Transverse colon (tissue), 4 donors: ENCODE measurements around the gene BCL2L13. TPM values are rescaled to one million over a fixed set of nuclear protein-coding genes. Genes with fewer than 3 reads are reported as not detected.
A peak's percentile ranks its signal among the peaks of the same experiment; 100 is the strongest.

ENCODE experiments used
- DNase-seq: peaks from one replicate; pipeline ENCODE4 v3.0.0-alpha.2; 2019
- H3K27ac ChIP-seq, 4 donors: fragments of 200-600 bp; sonication (generic); 2 replicates each; pipeline ENCODE4 v1.5.1; 2016 to 2018; ENCODE audit warnings: inconsistent platforms in 4 of 4
- H3K27me3 ChIP-seq: fragments of 200-600 bp; sonication (generic); 2 replicates; pipeline ENCODE4 v1.5.1; 2017; ENCODE audit warnings: inconsistent platforms
- H3K36me3 ChIP-seq, 4 donors: fragments of 200-600 bp; sonication (generic); 2 replicates each; pipeline ENCODE4 v1.5.1; 2017 to 2019; ENCODE audit warnings: inconsistent platforms in 4 of 4
- H3K4me1 ChIP-seq, 4 donors: fragments of 200-600 bp; sonication (generic); 2 replicates each; pipeline ENCODE4 v1.5.1; 2017 to 2020; ENCODE audit warnings: inconsistent platforms in 4 of 4
- H3K4me3 ChIP-seq, 4 donors: fragments of 200-600 bp; sonication (generic); 1 replicate in 1 of 4; 2 replicates in 3 of 4; pipeline versions ENCODE4 v1.5.1 to v1.6.1; 2017 to 2019; ENCODE audit warnings: inconsistent platforms in 4 of 4
- H3K9me3 ChIP-seq, 2 donors: fragments of 200-600 bp; sonication (generic); 2 replicates each; pipeline ENCODE4 v1.5.1; 2017 to 2019; ENCODE audit warnings: inconsistent platforms in 2 of 2
- EP300 ChIP-seq: sonication (generic); formaldehyde crosslinking; IDR thresholded peaks from one replicate; pipeline ENCODE4 v1.6.1; 2017; ENCODE audit warnings: antibody characterized with exemption, low read depth
- POLR2A ChIP-seq: fragments of 450-650 bp; IDR thresholded peaks from one replicate; pipeline ENCODE4 v1.6.1; 2016; ENCODE audit warnings: antibody characterized with exemption, mild to moderate bottlenecking, moderate library complexity
- POLR2AphosphoS5 ChIP-seq, 3 donors: sonication (generic); formaldehyde crosslinking; IDR thresholded peaks; one replicate each; pipeline ENCODE4 v1.6.1; 2016; ENCODE audit warnings: antibody characterized with exemption in 3 of 3
- WGBS, 2 donors: methylation state at CpG; one replicate each; pipeline ENCODE4 v1.1.5; 2018; ENCODE audit warnings: low coverage in 1 of 2; 5-methylcytosine and 5-hydroxymethylcytosine counted together
- in situ Hi-C, 4 donors: fragments of 200-750 bp; cut with MboI; loops; one replicate each; pipeline versions ENCODE4 v1.15.0 to v1.15.1; 2017; ENCODE audit warnings: low sequenced_read_pairs in 3 of 4, low pct_ligation_motif_present in 1 of 4, low pct_unique_long_range_greater_than_20kb in 1 of 4
- intact Hi-C: fragments of 100-400 bp; cut with DNase I; formaldehyde crosslinking; loops from one replicate; pipeline ENCODE4 v1.15.1; 2023; ENCODE audit warnings: low total_unique reads
- total RNA-seq, 4 donors: library from RNA; depleted of rRNA; stranded (reverse); fragments of >200 nt; gene quantifications; one replicate each; pipeline ENCODE4 v1.1.0, GENCODE V29; 2016
- TF ChIP-seq, protein P1 (sequence below), 5 experiments: fragments of 200-600 bp in 3 of 5; fragments of 450-650 bp in 2 of 5; sonication (generic) in 3 of 5; IDR thresholded peaks; 1 replicate in 2 of 5; 2 replicates in 3 of 5; pipeline ENCODE4 v1.5.1; 2016 to 2017; ENCODE audit warnings: antibody characterized with exemption in 5 of 5, inconsistent platforms in 3 of 5, mild to moderate bottlenecking in 2 of 5, moderate library complexity in 1 of 5

BCL2L13 gene
- total RNA-seq, 4 donors from 2014 or later, result 44.0 to 115 (median 59.6) TPM

DNA sequence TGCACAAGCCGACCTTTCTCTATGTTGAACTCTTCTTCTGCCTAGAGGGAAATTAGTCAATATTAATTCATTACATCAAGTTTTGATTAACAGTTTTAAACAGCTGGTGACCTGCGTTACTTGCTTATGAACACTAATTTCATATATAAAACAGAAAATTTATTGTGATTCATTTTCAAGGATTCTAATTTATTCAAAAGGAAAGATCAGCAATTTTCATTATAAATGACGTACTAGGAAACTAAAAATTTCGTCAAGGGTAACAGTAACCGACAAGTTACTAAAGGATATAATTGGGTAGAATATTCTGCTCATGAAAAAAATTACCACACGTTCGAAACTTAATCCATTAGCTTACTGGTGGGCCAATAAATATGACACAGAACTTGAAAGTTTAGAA lies 25.3 kb upstream of the BCL2L13 start:
- no peak for DNase-seq
- H3K27me3 ChIP-seq, result no peaks in the 10 kb centered on the region
- H3K27ac ChIP-seq, result no peak overlapping the region
- in situ Hi-C loops (no loop called here), intact Hi-C loops (no loop called here)
- 89 to 97% methylated on average over 7 of the region's 7 CpGs for WGBS, 2 donors
- H3K4me3 ChIP-seq, result no peak overlapping the region
- H3K4me1 ChIP-seq, result no peaks in the 10 kb centered on the region
- no peak for TF ChIP-seq POLR2A
- TF ChIP-seq, protein P1, sequence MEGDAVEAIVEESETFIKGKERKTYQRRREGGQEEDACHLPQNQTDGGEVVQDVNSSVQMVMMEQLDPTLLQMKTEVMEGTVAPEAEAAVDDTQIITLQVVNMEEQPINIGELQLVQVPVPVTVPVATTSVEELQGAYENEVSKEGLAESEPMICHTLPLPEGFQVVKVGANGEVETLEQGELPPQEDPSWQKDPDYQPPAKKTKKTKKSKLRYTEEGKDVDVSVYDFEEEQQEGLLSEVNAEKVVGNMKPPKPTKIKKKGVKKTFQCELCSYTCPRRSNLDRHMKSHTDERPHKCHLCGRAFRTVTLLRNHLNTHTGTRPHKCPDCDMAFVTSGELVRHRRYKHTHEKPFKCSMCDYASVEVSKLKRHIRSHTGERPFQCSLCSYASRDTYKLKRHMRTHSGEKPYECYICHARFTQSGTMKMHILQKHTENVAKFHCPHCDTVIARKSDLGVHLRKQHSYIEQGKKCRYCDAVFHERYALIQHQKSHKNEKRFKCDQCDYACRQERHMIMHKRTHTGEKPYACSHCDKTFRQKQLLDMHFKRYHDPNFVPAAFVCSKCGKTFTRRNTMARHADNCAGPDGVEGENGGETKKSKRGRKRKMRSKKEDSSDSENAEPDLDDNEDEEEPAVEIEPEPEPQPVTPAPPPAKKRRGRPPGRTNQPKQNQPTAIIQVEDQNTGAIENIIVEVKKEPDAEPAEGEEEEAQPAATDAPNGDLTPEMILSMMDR (IDR thresholded peaks at IDR 0.05), result no peak
- TF ChIP-seq EP300, result no peak
- no peak for TF ChIP-seq POLR2AphosphoS5 (IDR thresholded peaks at IDR 0.05)
- peaks cover 0 to 51% (median 21%) of the 10 kb centered on the region in 4 donors for H3K36me3 ChIP-seq
- no peaks in the 10 kb centered on the region for H3K9me3 ChIP-seq

DNA sequence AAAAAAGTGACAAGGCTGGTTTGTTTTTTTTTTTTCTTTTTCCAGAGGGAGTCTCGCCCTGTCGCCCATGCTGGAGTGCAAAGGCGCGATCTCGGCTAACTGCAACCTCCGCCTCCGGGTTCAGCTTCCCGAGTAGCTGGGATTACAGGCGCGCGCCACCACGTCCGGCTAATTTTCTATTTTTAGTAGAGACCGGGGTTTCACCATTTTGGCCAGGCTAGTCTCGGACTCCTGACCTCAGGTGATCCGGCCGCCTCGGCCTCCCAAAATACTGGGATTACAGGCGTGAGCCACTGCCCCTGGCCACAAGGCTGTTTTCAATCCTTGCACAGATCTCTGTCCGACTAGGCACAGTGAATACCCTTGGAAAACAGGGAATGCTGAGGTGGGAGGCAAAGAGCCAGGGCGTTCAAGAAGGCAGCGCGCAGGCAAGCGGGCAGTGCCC lies 10.6 kb upstream of the BCL2L13 start:
- Histone ChIP-seq H3K9me3 (no peaks in the 10 kb centered on the region), H3K27ac (peak overlapping the region; percentile 89 to 98 (median 92)), H3K4me1 (peaks cover 17 to 39% (median 19%) of the 10 kb centered on the region in 4 donors), H3K27me3 (no peaks in the 10 kb centered on the region), H3K36me3 (peaks cover 0 to 17% (median 4%) of the 10 kb centered on the region in 4 donors), H3K4me3 (peak overlapping the region; percentile 63 to 99 (median 94))
- intact Hi-C loops (no loop called here), in situ Hi-C loops (no loop called here)
- DNase-seq, result no peak
- TF ChIP-seq, protein P1 (IDR thresholded peaks at IDR 0.05), result no peak
- TF ChIP-seq POLR2AphosphoS5 (IDR thresholded peaks at IDR 0.05) (no peak), EP300 (no peak), POLR2A (no peak)
- WGBS, 2 donors, result 13 to 15% methylated on average over 10 to 24 of the region's 24 CpGs

DNA sequence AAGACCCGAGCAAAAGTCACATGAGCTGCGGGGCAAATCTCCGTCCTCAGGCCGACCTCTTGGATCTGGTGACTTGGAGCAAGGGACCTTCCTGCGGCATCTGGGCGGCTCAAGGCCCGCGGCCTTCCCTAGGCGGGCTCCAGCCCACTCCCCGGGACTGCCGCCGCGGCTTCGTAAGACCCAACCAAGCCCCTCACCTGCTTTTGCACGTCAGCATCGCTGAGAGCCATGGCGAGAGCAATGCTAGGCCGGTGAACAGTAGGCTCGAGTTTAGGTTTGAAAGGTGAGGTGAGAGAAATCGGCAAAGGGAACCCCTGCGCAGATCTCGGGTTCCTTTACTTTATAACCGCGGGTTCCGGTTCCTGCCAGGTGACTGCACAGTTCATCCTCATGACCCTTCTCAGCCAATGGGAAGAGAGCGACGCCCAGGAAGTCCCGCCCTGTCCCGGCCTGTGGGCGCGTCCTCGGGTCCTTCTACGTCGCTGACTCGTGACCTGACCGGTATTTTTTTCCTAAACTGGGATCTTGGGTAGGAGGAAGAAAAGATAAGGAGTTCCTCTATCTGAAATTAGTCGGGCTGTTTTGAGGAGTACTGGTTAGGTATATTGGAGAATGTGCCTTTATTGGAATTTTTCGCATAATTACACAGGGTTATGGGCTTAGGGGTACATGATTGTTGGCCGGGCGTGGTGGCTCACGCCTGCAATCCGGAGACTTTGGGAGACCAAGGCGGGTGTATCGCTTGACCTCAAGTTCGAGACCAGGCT lies 10.0 kb upstream of the BCL2L13 start, which contains the start of gene ATP6V1E1:
ATP6V1E1 (minus strand) TSS at position 344 of the 767 bp plus-strand sequence; CDS start at position 230, 114 bp downstream.
- Histone ChIP-seq H3K27ac (peak within 1 kb of the TSS; percentile 89 to 98 (median 92)), H3K27me3 (no peaks in the 10 kb centered on the region), H3K9me3 (no peaks in the 10 kb centered on the region), H3K4me1 (peaks cover 17 to 39% (median 19%) of the 10 kb centered on the region in 4 donors), H3K4me3 (peak within 1 kb of the TSS; percentile 63 to 99 (median 94)), H3K36me3 (peaks cover 0 to 17% (median 3%) of the 10 kb centered on the region in 4 donors)
- DNase-seq, result peak; percentile 98
- in situ Hi-C loops (no loop called here), intact Hi-C loops (no loop called here)
- peak; percentile 92 for TF ChIP-seq POLR2A
- TF ChIP-seq, protein P1 (IDR thresholded peaks at IDR 0.05), result no peak
- TF ChIP-seq POLR2AphosphoS5 (IDR thresholded peaks at IDR 0.05), result peak; percentile 90 to 95 (median 94)
- WGBS, 2 donors, result 0% methylated on average over 4 to 45 of the region's 45 CpGs

DNA sequence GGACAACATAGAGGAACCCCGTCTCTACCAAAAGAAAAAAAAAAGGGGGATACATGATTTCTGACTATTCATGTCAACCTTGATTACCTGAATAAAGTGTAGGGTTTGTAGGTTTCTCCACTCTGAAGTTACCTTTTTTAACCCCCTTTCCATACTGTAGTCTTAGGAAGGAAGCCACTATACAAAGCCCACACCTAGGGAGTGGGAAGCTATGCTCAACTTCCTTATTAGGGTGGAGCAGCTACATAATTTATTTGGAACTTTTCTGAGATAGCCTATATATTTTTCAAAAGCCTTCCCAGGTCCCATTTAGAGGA lies 9.4 kb upstream of the BCL2L13 start:
- Histone ChIP-seq H3K27ac (peak overlapping the region; percentile 89 to 98 (median 92)), H3K36me3 (peaks cover 0 to 14% (median 3%) of the 10 kb centered on the region in 4 donors), H3K4me3 (peak overlapping the region; percentile 10 to 99 (median 78)), H3K9me3 (no peaks in the 10 kb centered on the region), H3K4me1 (peaks cover 17 to 39% (median 19%) of the 10 kb centered on the region in 4 donors), H3K27me3 (no peaks in the 10 kb centered on the region)
- no peak for TF ChIP-seq POLR2AphosphoS5 (IDR thresholded peaks at IDR 0.05)
- TF ChIP-seq POLR2A, result no peak
- TF ChIP-seq, protein P1 (IDR thresholded peaks at IDR 0.05), result no peak
- TF ChIP-seq EP300, result no peak
- DNase-seq, result no peak
- WGBS, 2 donors, result 0% methylated on average over 1 of the region's 1 CpG
- intact Hi-C loops (no loop called here), in situ Hi-C loops (no loop called here)
